ENCODE results near the gene GLDC. TPM values are rescaled to one million over a fixed set of nuclear protein-coding genes. Genes with fewer than 3 reads are reported as not detected.

GLDC gene
- total RNA-seq, 1 experiment from 2014 or later, result 145 TPM

GRCh38 chr9:6567140-6567591 lies 78.4 kb downstream of the GLDC start (continued):
- TF ChIP-seq, protein P1, sequence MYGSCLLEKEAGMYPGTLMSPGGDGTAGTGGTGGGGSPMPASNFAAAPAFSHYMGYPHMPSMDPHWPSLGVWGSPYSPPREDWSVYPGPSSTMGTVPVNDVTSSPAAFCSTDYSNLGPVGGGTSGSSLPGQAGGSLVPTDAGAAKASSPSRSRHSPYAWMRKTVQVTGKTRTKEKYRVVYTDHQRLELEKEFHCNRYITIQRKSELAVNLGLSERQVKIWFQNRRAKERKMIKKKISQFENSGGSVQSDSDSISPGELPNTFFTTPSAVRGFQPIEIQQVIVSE (CRISPR knock-in tag; IDR thresholded peaks at IDR 0.05; ENCODE audit: borderline replicate concordance), result no peak
- TF ChIP-seq JAZF1 (CRISPR knock-in tag; IDR thresholded peaks at IDR 0.05) (no peak), GTF2I (CRISPR knock-in tag; conservative IDR thresholded peaks at IDR 0.05) (no peak), KAT7 (CRISPR knock-in tag; IDR thresholded peaks at IDR 0.05; ENCODE audit: borderline replicate concordance) (no peak), CREB1 (CRISPR knock-in tag; IDR thresholded peaks at IDR 0.05) (no peak), RELA (CRISPR knock-in tag; IDR thresholded peaks at IDR 0.05; ENCODE audit: borderline replicate concordance) (no peak), FOXK1 (CRISPR knock-in tag; IDR thresholded peaks at IDR 0.05) (no peak), PRRX2 (CRISPR knock-in tag; IDR thresholded peaks at IDR 0.05) (no peak)
- TF ChIP-seq, protein P2, sequence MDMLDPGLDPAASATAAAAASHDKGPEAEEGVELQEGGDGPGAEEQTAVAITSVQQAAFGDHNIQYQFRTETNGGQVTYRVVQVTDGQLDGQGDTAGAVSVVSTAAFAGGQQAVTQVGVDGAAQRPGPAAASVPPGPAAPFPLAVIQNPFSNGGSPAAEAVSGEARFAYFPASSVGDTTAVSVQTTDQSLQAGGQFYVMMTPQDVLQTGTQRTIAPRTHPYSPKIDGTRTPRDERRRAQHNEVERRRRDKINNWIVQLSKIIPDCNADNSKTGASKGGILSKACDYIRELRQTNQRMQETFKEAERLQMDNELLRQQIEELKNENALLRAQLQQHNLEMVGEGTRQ (CRISPR knock-in tag; IDR thresholded peaks at IDR 0.05), result no peak
- TF ChIP-seq, protein P3, sequence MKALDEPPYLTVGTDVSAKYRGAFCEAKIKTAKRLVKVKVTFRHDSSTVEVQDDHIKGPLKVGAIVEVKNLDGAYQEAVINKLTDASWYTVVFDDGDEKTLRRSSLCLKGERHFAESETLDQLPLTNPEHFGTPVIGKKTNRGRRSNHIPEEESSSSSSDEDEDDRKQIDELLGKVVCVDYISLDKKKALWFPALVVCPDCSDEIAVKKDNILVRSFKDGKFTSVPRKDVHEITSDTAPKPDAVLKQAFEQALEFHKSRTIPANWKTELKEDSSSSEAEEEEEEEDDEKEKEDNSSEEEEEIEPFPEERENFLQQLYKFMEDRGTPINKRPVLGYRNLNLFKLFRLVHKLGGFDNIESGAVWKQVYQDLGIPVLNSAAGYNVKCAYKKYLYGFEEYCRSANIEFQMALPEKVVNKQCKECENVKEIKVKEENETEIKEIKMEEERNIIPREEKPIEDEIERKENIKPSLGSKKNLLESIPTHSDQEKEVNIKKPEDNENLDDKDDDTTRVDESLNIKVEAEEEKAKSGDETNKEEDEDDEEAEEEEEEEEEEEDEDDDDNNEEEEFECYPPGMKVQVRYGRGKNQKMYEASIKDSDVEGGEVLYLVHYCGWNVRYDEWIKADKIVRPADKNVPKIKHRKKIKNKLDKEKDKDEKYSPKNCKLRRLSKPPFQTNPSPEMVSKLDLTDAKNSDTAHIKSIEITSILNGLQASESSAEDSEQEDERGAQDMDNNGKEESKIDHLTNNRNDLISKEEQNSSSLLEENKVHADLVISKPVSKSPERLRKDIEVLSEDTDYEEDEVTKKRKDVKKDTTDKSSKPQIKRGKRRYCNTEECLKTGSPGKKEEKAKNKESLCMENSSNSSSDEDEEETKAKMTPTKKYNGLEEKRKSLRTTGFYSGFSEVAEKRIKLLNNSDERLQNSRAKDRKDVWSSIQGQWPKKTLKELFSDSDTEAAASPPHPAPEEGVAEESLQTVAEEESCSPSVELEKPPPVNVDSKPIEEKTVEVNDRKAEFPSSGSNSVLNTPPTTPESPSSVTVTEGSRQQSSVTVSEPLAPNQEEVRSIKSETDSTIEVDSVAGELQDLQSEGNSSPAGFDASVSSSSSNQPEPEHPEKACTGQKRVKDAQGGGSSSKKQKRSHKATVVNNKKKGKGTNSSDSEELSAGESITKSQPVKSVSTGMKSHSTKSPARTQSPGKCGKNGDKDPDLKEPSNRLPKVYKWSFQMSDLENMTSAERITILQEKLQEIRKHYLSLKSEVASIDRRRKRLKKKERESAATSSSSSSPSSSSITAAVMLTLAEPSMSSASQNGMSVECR (CRISPR knock-in tag; IDR thresholded peaks at IDR 0.05; ENCODE audit: borderline replicate concordance), result no peak

GRCh38 chr9:6566409-6567139 lies 79.0 kb downstream of the GLDC start:
- H3K4me3 Mint-ChIP-seq, result no peak overlapping the region
- H3K27ac Mint-ChIP-seq, result no peak overlapping the region
- H3K9me3 Mint-ChIP-seq, result no peaks in the 10 kb centered on the region
- TF ChIP-seq, protein P4, sequence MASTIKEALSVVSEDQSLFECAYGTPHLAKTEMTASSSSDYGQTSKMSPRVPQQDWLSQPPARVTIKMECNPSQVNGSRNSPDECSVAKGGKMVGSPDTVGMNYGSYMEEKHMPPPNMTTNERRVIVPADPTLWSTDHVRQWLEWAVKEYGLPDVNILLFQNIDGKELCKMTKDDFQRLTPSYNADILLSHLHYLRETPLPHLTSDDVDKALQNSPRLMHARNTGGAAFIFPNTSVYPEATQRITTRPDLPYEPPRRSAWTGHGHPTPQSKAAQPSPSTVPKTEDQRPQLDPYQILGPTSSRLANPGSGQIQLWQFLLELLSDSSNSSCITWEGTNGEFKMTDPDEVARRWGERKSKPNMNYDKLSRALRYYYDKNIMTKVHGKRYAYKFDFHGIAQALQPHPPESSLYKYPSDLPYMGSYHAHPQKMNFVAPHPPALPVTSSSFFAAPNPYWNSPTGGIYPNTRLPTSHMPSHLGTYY (CRISPR knock-in tag; IDR thresholded peaks at IDR 0.05), result no peak
- TF ChIP-seq SOX15 (CRISPR knock-in tag; IDR thresholded peaks at IDR 0.05) (no peak), GABPB1 (CRISPR knock-in tag; IDR thresholded peaks at IDR 0.05) (no peak)
- H3K27me3 Mint-ChIP-seq (ENCODE audit: low read depth), result no peaks in the 10 kb centered on the region
- ChIA-PET POLR2A (no interaction called here), CTCF (no interaction called here)
- ATAC-seq, result no peak
- DNase-seq (ENCODE audit: low spot score), result no peak
- peaks cover 44% of the 10 kb centered on the region for H3K36me3 Mint-ChIP-seq
- H3K4me1 Mint-ChIP-seq, result no peaks in the 10 kb centered on the region

DNA sequence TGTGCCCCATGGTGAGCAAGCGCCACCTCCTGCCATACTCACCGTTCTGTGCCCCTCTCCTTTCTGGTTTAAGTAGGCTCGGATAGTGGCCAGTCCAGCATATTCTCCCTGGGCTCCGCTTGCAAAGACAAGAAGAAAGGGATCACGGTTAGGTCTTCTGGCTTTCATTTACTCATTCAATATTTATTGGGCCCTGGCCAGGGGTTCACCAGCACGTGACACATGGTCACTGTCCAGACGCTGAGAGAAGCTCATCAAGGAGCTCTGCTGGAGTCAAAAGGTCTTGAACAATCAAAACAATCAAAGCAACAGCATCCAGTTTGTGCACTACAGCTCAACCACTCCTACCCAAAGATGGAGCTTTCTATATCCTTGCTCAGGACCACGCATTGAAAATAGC lies 80.2 kb downstream of the GLDC start:
- no peak overlapping the region for H3K27ac Mint-ChIP-seq
- H3K4me1 Mint-ChIP-seq, result no peaks in the 10 kb centered on the region
- H3K27me3 Mint-ChIP-seq (ENCODE audit: low read depth), result no peaks in the 10 kb centered on the region
- H3K9me3 Mint-ChIP-seq, result no peaks in the 10 kb centered on the region
- POLR2A ChIA-PET, result no interaction called here
- ATAC-seq, result no peak
- CTCF ChIA-PET, result no interaction called here
- no peak overlapping the region for H3K4me3 Mint-ChIP-seq
- peaks cover 45% of the 10 kb centered on the region for H3K36me3 Mint-ChIP-seq
- no peak for DNase-seq (ENCODE audit: low spot score)
- TF ChIP-seq FOXK1 (CRISPR knock-in tag; IDR thresholded peaks at IDR 0.05) (no peak), ZNF671 (CRISPR knock-in tag; IDR thresholded peaks at IDR 0.05) (no peak), IRF2 (CRISPR knock-in tag; IDR thresholded peaks at IDR 0.05; ENCODE audit: borderline replicate concordance, low read depth) (no peak), NR2C2 (CRISPR knock-in tag; IDR thresholded peaks at IDR 0.05) (no peak), ZNF416 (CRISPR knock-in tag; IDR thresholded peaks at IDR 0.05) (no peak), ZNF281 (CRISPR knock-in tag; IDR thresholded peaks at IDR 0.05) (no peak)
- TF ChIP-seq, protein P5, sequence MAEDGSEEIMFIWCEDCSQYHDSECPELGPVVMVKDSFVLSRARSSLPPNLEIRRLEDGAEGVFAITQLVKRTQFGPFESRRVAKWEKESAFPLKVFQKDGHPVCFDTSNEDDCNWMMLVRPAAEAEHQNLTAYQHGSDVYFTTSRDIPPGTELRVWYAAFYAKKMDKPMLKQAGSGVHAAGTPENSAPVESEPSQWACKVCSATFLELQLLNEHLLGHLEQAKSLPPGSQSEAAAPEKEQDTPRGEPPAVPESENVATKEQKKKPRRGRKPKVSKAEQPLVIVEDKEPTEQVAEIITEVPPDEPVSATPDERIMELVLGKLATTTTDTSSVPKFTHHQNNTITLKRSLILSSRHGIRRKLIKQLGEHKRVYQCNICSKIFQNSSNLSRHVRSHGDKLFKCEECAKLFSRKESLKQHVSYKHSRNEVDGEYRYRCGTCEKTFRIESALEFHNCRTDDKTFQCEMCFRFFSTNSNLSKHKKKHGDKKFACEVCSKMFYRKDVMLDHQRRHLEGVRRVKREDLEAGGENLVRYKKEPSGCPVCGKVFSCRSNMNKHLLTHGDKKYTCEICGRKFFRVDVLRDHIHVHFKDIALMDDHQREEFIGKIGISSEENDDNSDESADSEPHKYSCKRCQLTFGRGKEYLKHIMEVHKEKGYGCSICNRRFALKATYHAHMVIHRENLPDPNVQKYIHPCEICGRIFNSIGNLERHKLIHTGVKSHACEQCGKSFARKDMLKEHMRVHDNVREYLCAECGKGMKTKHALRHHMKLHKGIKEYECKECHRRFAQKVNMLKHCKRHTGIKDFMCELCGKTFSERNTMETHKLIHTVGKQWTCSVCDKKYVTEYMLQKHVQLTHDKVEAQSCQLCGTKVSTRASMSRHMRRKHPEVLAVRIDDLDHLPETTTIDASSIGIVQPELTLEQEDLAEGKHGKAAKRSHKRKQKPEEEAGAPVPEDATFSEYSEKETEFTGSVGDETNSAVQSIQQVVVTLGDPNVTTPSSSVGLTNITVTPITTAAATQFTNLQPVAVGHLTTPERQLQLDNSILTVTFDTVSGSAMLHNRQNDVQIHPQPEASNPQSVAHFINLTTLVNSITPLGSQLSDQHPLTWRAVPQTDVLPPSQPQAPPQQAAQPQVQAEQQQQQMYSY (CRISPR knock-in tag; IDR thresholded peaks at IDR 0.05), result no peak

All from WTC11 (cell line).